Calu3 (cell line): ENCODE data around the gene CCNQ. TPM values are rescaled to one million over a fixed set of nuclear protein-coding genes. Genes with fewer than 3 reads are reported as not detected.

Experiments
- BruUV-seq: library from RNA; stranded (reverse); fragments of 400-500 nt; replicated peaks from 2 replicates; lab custom pipeline; 2021; lab: Mats Ljungman, UMichigan
- CTCF ChIA-PET: fragments of 300-600 bp; sonication (Branson Sonifier 250); formaldehyde crosslinking; loops from one replicate; lab custom pipeline; 2022; ENCODE audit warnings: antibody characterized with exemption; lab: Charles Lee
- DNase-seq: peaks from one replicate; pipeline ENCODE4 v3.0.0; 2022
- H3K27ac Mint-ChIP-seq: one replicate; pipeline ENCODE4 v1.8.0; 2022; ENCODE audit warnings: mixed read lengths; ENCODE audit not compliant: unreplicated experiment
- H3K27me3 Mint-ChIP-seq: one replicate; pipeline ENCODE4 v1.8.0; 2022; ENCODE audit warnings: mixed read lengths; ENCODE audit not compliant: unreplicated experiment
- H3K36me3 Mint-ChIP-seq: one replicate; pipeline ENCODE4 v1.8.0; 2022; ENCODE audit warnings: mild to moderate bottlenecking, moderate library complexity, mixed read lengths; ENCODE audit not compliant: insufficient read depth, unreplicated experiment
- H3K4me1 Mint-ChIP-seq: one replicate; pipeline ENCODE4 v1.8.0; 2022; ENCODE audit warnings: mild to moderate bottlenecking, low read depth, mixed read lengths; ENCODE audit not compliant: unreplicated experiment
- H3K4me3 Mint-ChIP-seq: one replicate; pipeline ENCODE4 v1.8.0; 2022; ENCODE audit warnings: mild to moderate bottlenecking, low read depth, moderate library complexity, mixed read lengths; ENCODE audit not compliant: unreplicated experiment
- H3K9me3 Mint-ChIP-seq: one replicate; pipeline ENCODE4 v1.8.0; 2022; ENCODE audit warnings: low read depth, mixed read lengths; ENCODE audit not compliant: unreplicated experiment
- CTCF ChIP-seq: fragments of 200-600 bp; IDR thresholded peaks from one replicate; pipeline ENCODE4 v1.8.0; 2022; ENCODE audit warnings: antibody characterized with exemption; ENCODE audit not compliant: unreplicated experiment
- intact Hi-C: fragments of 100-400 bp; cut with micrococcal nuclease; formaldehyde crosslinking; loops from one replicate; pipeline ENCODE4 v1.10.0; 2022; ENCODE audit not compliant: unreplicated experiment
- total RNA-seq: library from RNA; stranded (reverse); gene quantifications from 2 replicates; pipeline ENCODE4 v1.2.3, GENCODE V29; 2022

CCNQ gene
- total RNA-seq, 1 experiment from 2014 or later: 18.9 TPM

GRCh38 chrX:153560466-153560865 lies 38.5 kb downstream of the CCNQ start:
- H3K4me3 Mint-ChIP-seq: no peak overlapping the region
- no peaks in the 10 kb centered on the region for H3K9me3 Mint-ChIP-seq
- no peak for TF ChIP-seq CTCF
- DNase-seq: no peak
- no peaks in the 10 kb centered on the region for H3K4me1 Mint-ChIP-seq
- H3K27me3 Mint-ChIP-seq: peaks cover 71% of the 10 kb centered on the region
- CTCF ChIA-PET: no interaction called here
- no TSS peak for BruUV-seq
- H3K36me3 Mint-ChIP-seq: no peaks in the 10 kb centered on the region
- no peak overlapping the region for H3K27ac Mint-ChIP-seq
- intact Hi-C loops: no loop called here

DNA sequence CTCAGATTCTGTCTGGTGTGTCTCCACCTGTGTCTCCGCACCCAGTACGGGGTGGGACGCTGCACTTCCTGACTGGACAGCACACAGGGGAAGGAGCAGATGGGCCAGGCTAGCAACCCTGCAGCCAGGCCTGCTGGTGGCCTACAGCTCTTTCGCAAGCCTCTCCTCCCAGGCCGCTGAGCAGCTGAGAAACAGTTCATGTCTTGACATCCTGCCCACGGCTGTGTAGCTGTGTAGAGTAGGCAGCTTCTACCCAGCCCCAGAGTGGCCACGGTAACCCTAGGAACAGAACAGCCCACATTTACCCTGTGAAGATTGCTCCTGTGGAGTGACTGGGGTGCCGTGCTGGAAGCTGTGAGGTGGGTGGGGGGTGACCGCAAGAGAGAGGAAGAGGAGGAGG lies 38.9 kb downstream of the CCNQ start:
- Mint-ChIP-seq H3K36me3 (no peaks in the 10 kb centered on the region), H3K27ac (no peak overlapping the region), H3K27me3 (peaks cover 76% of the 10 kb centered on the region), H3K9me3 (no peaks in the 10 kb centered on the region), H3K4me1 (no peaks in the 10 kb centered on the region), H3K4me3 (no peak overlapping the region)
- no peak for TF ChIP-seq CTCF
- no peak for DNase-seq
- intact Hi-C loops: no loop called here
- no TSS peak for BruUV-seq
- CTCF ChIA-PET: interaction anchor here (0.6 kb wide), 1 partner anchor 106 kb away, joined by 3 read pairs; no protein-coding TSS in a partner anchor

DNA sequence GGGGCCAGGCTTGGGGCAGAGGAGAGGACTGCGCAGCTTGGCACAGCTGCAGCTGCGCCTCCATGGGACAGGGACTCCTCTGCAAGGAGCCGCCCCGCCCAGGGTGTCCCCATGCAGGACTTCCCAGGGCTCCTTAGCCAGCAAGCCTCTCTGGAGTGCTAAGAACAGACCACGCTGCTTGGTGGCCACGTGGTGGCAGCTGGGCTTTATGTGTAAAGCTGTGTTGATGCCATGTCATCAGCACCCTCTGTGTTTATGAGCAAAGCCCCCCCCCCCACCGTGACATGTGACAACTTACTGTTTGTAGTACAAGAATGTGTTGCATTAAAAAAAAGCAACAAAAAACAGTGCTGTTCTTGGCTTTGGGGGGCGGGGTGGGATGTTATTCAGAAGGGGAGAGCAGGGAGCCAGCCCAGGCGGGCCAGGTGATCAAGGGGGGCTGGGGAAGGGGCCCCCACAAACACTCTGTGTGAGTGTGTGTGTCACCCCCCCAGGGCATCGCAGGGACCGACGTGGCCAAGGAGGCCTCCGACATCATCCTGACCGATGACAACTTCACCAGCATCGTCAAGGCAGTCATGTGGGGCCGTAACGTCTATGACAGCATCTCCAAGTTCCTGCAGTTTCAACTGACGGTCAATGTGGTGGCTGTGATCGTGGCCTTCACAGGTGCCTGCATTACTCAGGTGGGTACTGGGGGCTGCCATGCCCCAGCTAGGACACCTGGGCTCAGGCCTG lies 41.2 kb downstream of the CCNQ start:
- no peaks in the 10 kb centered on the region for H3K9me3 Mint-ChIP-seq
- intact Hi-C loops: no loop called here
- CTCF ChIA-PET: no interaction called here
- BruUV-seq: no TSS peak
- no peak for TF ChIP-seq CTCF
- DNase-seq: no peak
- no peaks in the 10 kb centered on the region for H3K36me3 Mint-ChIP-seq
- no peaks in the 10 kb centered on the region for H3K4me1 Mint-ChIP-seq
- H3K27me3 Mint-ChIP-seq: peaks cover 81% of the 10 kb centered on the region
- H3K4me3 Mint-ChIP-seq: no peak overlapping the region
- H3K27ac Mint-ChIP-seq: no peak overlapping the region

- CTCF ChIA-PET: interaction anchor here (0.6 kb wide), 1 partner anchor 86 kb away, joined by 3 read pairs; no protein-coding TSS in a partner anchor
- no peaks in the 10 kb centered on the region for H3K9me3 Mint-ChIP-seq
- H3K4me3 Mint-ChIP-seq: no peak overlapping the region
- peaks cover 89% of the 10 kb centered on the region for H3K27me3 Mint-ChIP-seq
- H3K36me3 Mint-ChIP-seq: no peaks in the 10 kb centered on the region
- no peaks in the 10 kb centered on the region for H3K4me1 Mint-ChIP-seq
- H3K27ac Mint-ChIP-seq: no peak overlapping the region
- intact Hi-C loops: no loop called here
- no peak for DNase-seq
- TF ChIP-seq CTCF: no peak
- BruUV-seq: no TSS peak
Observed at GRCh38 chrX:153556767-153557166, 42.2 kb downstream of the CCNQ start.
